ENCODE results near the gene CHI3L2.

DNA sequence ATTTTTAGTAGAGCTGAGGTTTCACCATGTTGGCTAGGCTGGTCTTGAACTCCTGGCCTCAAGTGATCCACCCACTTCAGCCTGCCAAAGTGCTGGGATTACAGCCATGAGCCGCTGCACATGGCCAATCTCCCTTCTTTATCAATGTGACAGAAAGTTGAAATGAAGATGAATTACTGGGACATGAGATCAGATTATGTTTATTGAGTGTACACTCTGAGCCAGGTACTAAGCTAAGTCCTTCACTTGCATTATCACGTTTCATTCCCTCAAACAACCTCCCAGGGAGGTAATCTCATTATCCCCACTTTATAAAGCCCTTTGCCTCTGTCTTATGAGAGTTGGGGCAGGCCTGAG is 6.3 kb upstream of the CHI3L2 start:
- TF ChIP-seq, protein P1, sequence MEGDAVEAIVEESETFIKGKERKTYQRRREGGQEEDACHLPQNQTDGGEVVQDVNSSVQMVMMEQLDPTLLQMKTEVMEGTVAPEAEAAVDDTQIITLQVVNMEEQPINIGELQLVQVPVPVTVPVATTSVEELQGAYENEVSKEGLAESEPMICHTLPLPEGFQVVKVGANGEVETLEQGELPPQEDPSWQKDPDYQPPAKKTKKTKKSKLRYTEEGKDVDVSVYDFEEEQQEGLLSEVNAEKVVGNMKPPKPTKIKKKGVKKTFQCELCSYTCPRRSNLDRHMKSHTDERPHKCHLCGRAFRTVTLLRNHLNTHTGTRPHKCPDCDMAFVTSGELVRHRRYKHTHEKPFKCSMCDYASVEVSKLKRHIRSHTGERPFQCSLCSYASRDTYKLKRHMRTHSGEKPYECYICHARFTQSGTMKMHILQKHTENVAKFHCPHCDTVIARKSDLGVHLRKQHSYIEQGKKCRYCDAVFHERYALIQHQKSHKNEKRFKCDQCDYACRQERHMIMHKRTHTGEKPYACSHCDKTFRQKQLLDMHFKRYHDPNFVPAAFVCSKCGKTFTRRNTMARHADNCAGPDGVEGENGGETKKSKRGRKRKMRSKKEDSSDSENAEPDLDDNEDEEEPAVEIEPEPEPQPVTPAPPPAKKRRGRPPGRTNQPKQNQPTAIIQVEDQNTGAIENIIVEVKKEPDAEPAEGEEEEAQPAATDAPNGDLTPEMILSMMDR (IDR thresholded peaks at IDR 0.05; ENCODE audit: poor library complexity, severe bottlenecking) = no peak
- TF ChIP-seq EP300 (conservative IDR thresholded peaks at IDR 0.05; ENCODE audit: poor library complexity, severe bottlenecking) (no peak), MXI1 (conservative IDR thresholded peaks at IDR 0.05; ENCODE audit: poor library complexity, severe bottlenecking) (no peak), EZH2 (IDR thresholded peaks at IDR 0.05; ENCODE audit: borderline replicate concordance, insufficient read depth, low read length, poor library complexity, severe bottlenecking) (no peak), TAF1 (IDR thresholded peaks at IDR 0.05; ENCODE audit: low read depth) (no peak)
- TF ChIP-seq, protein P2, sequence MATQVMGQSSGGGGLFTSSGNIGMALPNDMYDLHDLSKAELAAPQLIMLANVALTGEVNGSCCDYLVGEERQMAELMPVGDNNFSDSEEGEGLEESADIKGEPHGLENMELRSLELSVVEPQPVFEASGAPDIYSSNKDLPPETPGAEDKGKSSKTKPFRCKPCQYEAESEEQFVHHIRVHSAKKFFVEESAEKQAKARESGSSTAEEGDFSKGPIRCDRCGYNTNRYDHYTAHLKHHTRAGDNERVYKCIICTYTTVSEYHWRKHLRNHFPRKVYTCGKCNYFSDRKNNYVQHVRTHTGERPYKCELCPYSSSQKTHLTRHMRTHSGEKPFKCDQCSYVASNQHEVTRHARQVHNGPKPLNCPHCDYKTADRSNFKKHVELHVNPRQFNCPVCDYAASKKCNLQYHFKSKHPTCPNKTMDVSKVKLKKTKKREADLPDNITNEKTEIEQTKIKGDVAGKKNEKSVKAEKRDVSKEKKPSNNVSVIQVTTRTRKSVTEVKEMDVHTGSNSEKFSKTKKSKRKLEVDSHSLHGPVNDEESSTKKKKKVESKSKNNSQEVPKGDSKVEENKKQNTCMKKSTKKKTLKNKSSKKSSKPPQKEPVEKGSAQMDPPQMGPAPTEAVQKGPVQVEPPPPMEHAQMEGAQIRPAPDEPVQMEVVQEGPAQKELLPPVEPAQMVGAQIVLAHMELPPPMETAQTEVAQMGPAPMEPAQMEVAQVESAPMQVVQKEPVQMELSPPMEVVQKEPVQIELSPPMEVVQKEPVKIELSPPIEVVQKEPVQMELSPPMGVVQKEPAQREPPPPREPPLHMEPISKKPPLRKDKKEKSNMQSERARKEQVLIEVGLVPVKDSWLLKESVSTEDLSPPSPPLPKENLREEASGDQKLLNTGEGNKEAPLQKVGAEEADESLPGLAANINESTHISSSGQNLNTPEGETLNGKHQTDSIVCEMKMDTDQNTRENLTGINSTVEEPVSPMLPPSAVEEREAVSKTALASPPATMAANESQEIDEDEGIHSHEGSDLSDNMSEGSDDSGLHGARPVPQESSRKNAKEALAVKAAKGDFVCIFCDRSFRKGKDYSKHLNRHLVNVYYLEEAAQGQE (IDR thresholded peaks at IDR 0.05; ENCODE audit: borderline replicate concordance) = no peak
